ENCODE results near the gene PRDM16.
"Not testable (repeated sequence)": the region's sequence is repeated elsewhere in the genome, so short reads cannot be mapped to it uniquely, and the experiment has no call there.

The PRDM16 gene

GRCh38 chr1:3084726-3085125 lies 15.7 kb downstream of the PRDM16 start:
- DNase-seq = no peak

GRCh38 chr1:3085721-3086120 lies 16.7 kb downstream of the PRDM16 start:
- no peak for DNase-seq

GRCh38 chr1:3086272-3086974 lies 17.4 kb downstream of the PRDM16 start:
- no peak for DNase-seq

GRCh38 chr1:3087049-3087448 lies 18.0 kb downstream of the PRDM16 start:
- DNase-seq = no peak

GRCh38 chr1:3087946-3088668 lies 19.1 kb downstream of the PRDM16 start:
- DNase-seq = not testable (repeated sequence)

GRCh38 chr1:3089490-3089889 lies 20.5 kb downstream of the PRDM16 start:
- DNase-seq = no peak

GRCh38 chr1:3091334-3091733 lies 22.3 kb downstream of the PRDM16 start:
- no peak for DNase-seq

- no peak for DNase-seq
These were observed 23.5 kb downstream of the PRDM16 start for GRCh38 chr1:3092530-3092929.

GRCh38 chr1:3093898-3094626 lies 25.1 kb downstream of the PRDM16 start:
- DNase-seq = no peak

- DNase-seq = no peak
These were observed 26.1 kb downstream of the PRDM16 start for GRCh38 chr1:3094863-3095780.

- DNase-seq = no peak
These were observed 27.3 kb downstream of the PRDM16 start for GRCh38 chr1:3096345-3096744.

GRCh38 chr1:3097231-3097630 lies 28.2 kb downstream of the PRDM16 start:
- DNase-seq = no peak

GRCh38 chr1:3097861-3098260 lies 28.9 kb downstream of the PRDM16 start:
- no peak for DNase-seq

GRCh38 chr1:3099861-3100260 lies 30.9 kb downstream of the PRDM16 start:
- no peak for DNase-seq

GRCh38 chr1:3101124-3101939 lies 32.3 kb downstream of the PRDM16 start:
- no peak for DNase-seq

GRCh38 chr1:3102641-3103040 lies 33.6 kb downstream of the PRDM16 start:
- DNase-seq = no peak

- no peak for DNase-seq
These were observed 35.1 kb downstream of the PRDM16 start for GRCh38 chr1:3103967-3104677.

GRCh38 chr1:3105167-3105863 lies 36.3 kb downstream of the PRDM16 start:
- no peak for DNase-seq

- no peak for DNase-seq
These were observed 37.2 kb downstream of the PRDM16 start for GRCh38 chr1:3106216-3106615.

GRCh38 chr1:3107201-3107600 lies 38.2 kb downstream of the PRDM16 start:
- no peak for DNase-seq

- no peak for DNase-seq
These were observed 40.4 kb downstream of the PRDM16 start for GRCh38 chr1:3109355-3109754.

Measured in inflammatory macrophage treated with lipopolysaccharide for 4 hours (primary cell).